HG03457 (cell line): Measurements from ENCODE around the gene CIAO2B.
"Not testable (repeated sequence)": the region's sequence is repeated elsewhere in the genome, so short reads cannot be mapped to it uniquely, and the experiment has no call there.

ENCODE experiments used
- ATAC-seq: cut with Tn5 transposase; IDR thresholded peaks from one replicate; pipeline ENCODE4 v1.9.1; 2021; ENCODE audit warnings: moderate number of reproducible peaks; ENCODE audit not compliant: unreplicated experiment

The CIAO2B gene

GRCh38 chr16:66934138-66934838, at the start of gene CIAO2B:
Gene CIAO2B (minus strand): TSS chr16:66934402. CDS start chr16:66934364, 38 bp downstream.
- ATAC-seq = peak; percentile 63

DNA sequence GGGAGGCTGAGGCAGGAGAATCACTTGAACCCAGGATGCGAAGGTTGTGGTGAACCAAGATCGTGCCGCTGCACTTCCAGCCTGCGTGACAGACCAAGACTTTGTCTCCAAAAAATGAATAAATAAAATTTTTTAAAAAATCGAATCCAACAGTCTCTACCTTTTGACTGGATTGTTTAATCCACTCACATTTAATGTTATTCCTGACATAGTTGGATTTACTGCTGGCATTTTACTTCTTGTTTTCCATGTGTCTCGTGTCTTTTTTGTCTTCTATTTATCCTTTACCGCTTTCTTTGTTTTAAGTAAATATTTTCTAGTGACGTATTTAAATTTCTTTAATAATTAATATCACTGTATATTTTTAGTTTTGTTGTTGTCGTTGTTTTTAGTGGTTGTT, 48.8 kb upstream of the CIAO2B start:
- ATAC-seq = no peak

GRCh38 chr16:66979011-66979717, 45.0 kb upstream of the CIAO2B start:
- no peak for ATAC-seq

- no peak for ATAC-seq
These were observed 43.3 kb upstream of the CIAO2B start for GRCh38 chr16:66977341-66978113.

- no peak for ATAC-seq
These were observed 42.5 kb upstream of the CIAO2B start for GRCh38 chr16:66976746-66977145.

DNA sequence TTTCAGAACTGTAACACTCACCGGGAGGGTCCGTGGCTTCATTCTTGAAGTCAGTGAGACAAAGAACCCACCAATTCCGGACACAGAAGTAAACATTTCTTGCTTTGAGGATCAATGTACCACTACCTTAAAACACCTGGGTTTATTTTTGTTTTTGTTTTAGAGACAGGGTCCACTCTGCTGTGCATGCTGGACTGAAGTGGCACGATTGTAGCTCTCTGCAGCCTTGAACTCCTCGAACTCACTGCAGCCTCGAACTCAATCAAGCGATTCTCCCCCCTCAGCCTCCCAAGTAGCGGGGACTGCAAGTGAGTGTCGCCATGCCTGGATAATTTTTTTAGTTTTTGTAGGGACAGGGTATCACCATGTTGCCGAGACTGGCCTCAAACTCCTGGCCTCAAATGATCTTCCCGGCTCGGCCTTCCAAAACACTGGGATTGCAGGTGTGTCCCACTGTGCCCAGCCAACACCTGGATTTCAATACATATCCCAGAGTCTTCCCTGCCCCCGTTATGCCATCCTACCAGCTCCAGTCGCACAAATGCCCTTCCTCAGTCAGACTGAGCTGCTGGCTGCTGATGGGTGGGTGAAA, 41.2 kb upstream of the CIAO2B start:
- ATAC-seq = no peak

GRCh38 chr16:66974932-66975246, 40.7 kb upstream of the CIAO2B start:
- ATAC-seq = not testable (repeated sequence)

DNA sequence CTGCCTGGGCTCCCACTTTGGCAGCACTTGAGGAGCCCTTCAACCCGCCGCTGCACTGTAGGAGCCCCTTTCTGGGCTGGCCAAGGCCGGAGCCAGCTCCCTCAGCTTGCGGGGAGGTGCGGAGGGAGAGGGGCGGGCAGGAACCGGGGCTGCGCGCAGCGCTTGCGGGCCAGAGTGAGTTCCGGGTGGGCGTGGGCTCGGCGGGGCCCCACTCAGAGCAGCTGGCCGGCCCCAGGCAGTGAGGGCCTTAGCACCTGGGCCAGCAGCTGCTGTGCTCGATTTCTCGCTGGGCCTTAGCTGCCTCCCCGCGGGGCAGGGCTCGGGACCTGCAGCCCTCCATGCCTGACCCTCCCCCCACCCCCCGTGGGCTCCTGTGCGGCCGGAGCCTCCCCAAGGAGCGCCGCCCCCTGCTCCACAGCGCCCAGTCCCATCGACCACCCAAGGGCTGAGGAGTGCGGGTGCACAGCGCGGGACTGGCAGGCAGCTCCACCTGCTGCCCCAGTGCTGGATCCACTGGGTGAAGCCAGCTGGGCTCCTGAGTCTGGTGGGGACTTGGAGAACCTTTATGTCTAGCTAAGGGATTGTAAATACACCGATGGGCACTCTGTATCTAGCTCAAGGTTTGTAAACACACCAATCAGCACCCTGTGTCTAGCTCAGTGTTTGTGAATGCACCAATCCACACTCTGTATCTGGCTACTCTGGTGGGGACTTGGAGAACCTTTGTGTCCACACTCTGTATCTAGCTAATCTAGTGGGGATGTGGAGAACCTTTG, 40.1 kb upstream of the CIAO2B start:
- not testable (repeated sequence) for ATAC-seq

- ATAC-seq = no peak
These were observed 39.5 kb upstream of the CIAO2B start for GRCh38 chr16:66973716-66974115.

DNA sequence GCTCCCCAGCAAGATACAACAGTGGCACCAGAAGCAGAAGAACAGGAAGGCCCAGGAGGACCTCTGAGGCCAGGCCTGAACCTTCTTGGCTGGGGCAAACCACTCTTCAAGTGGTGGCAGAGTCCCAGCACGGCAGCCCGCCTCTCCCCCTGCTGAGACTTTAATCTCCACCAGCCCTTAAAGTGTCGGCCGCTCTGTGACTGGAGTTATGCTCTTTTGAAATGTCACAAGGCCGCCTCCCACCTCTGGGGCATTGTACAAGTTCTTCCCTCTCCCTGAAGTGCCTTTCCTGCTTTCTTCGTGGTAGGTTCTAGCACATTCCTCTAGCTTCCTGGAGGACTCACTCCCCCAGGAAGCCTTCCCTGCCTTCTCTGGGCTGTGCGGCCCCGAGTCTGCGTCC, 38.8 kb upstream of the CIAO2B start:
- ATAC-seq = no peak

GRCh38 chr16:66970775-66971720, 36.8 kb upstream of the CIAO2B start:
- no peak for ATAC-seq

GRCh38 chr16:66968847-66969246, 34.6 kb upstream of the CIAO2B start:
- no peak for ATAC-seq

DNA sequence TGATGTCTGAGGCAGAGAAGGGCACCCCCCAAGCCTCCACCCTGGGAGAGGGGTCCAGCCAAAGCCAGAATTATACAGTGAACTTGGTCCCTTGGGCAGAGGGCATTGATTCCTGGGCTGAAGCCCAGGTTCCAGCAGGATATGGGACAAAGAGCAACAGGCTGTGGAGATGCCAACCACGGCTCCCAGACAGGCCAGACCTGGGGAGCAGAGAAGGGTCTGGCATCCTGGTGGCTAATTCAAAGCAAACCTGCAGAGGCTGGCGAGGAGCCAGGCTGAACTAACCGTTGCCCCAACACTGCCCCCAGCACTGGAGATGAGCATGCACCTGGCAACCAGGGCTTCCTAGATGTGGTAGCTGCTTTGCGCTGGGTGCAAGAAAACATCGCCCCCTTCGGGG, 29.8 kb upstream of the CIAO2B start:
- ATAC-seq = no peak

- no peak for ATAC-seq
These were observed 27.7 kb upstream of the CIAO2B start for GRCh38 chr16:66961914-66962313.

GRCh38 chr16:66961065-66961744, 27.0 kb upstream of the CIAO2B start, which contains the start of gene CES3:
Gene CES3 (plus strand): TSS chr16:66961266. CDS start chr16:66961308, 42 bp downstream.
- peak; percentile 63 for ATAC-seq

- ATAC-seq = no peak
These were observed 26.1 kb upstream of the CIAO2B start for GRCh38 chr16:66960270-66960669.

GRCh38 chr16:66959704-66960161, 25.5 kb upstream of the CIAO2B start:
- no peak for ATAC-seq

GRCh38 chr16:66958857-66959703, 24.9 kb upstream of the CIAO2B start:
- ATAC-seq = no peak
